GM12892 (cell line): ENCODE data around the gene PVR.

Experiments
- POLR2A ChIP-seq: IDR thresholded peaks from 2 replicates; pipeline ENCODE4 v1.6.1; 2011; ENCODE audit warnings: low read depth, low read length, control low read depth
- POLR2AphosphoS5 ChIP-seq: IDR thresholded peaks from 2 replicates; pipeline ENCODE4 v1.6.1; 2011; ENCODE audit warnings: low read depth, low read length, control low read depth
- TAF1 ChIP-seq: IDR thresholded peaks from 2 replicates; pipeline ENCODE4 v1.6.1; 2011; ENCODE audit warnings: low read depth, mild to moderate bottlenecking, control low read depth, low read length, borderline replicate concordance

DNA sequence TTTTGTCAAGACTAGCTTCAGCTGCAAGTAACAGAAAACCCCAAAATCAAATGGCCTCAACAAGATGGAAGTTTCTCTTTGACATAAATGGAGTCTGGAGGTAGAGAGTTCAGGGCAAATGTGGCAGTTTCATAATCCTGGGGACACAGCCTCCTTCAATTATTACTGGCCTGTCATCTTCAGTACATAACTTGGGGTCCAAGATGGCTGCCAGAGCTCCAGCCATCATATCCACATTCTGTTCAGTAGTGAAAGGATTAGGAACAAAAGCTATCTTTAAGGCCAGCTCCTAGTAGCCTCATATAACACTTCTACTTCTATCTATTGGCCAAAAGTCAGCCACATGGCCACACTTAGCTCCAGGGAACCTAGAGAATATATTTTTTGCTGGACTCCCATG lies 45.4 kb upstream of the PVR start:
- TF ChIP-seq POLR2AphosphoS5 (no peak), POLR2A (no peak), TAF1 (no peak)
